ENCODE results near the gene AP1S1. TPM values are rescaled to one million over a fixed set of nuclear protein-coding genes. Genes with fewer than 3 reads are reported as not detected.

Gene AP1S1
- total and polyA plus RNA-seq, 8 donors = 2.7 to 71.2 (median 34.7) TPM; not detected in 1

DNA sequence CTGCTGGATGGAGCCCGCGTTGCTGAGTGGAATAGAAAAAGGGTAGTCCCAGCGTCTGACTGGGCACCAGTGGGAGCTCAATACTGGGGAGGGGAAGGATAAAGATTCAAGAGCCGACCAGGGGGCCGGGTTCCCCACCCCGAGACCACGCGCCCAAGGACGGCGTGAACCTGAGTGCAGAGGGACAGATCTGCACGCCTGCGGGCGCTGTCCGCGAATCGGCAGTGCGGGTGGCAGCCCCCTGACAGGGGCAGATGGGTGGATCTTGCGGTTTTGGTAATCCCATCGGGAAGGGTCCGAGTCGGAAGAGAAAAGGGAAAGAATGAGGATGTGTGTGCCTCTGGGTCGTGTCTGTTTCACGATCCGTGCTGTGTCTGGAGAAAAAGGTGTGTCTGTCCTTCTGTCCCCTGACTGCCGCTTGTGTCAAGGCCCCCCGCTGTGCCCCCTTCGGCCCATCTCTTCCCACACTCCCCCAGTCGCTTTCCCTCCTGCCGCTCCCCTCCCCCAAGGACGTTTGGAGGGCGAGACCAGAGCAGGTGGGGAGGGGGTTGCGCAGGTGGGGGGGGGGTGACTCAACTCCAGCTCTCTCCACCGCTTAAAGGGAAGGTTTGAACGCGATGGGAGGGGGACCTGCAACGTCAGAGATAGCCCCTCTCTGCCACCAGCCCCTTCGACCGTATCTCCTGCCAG is 11.8 kb downstream of the AP1S1 start:
- intact Hi-C loops (cut with DNase I; ENCODE audit: low total_unique reads) = no loop called here
- Histone ChIP-seq H3K27me3 (peaks cover 37 to 100% (median 96%) of the 10 kb centered on the region in 3 donors), H3K9me3 (no peaks in the 10 kb centered on the region), H3K4me1 (peaks cover 33 to 66% (median 57%) of the 10 kb centered on the region in 4 donors), H3K36me3 (peaks cover 2 to 7% (median 4%) of the 10 kb centered on the region in 4 donors), H3K4me3 (peak overlapping the region in 2 of 4 donors; percentile 12 to 32), H3K27ac (no peak overlapping the region)
- no peak for DNase-seq
- WGBS, 5 donors = 1 to 2% (median 2%) methylated on average over 26 to 38 of the region's 38 CpGs
- no peak for TF ChIP-seq EP300 (IDR thresholded peaks at IDR 0.05)
- no peak for TF ChIP-seq POLR2A (IDR thresholded peaks at IDR 0.05)
- TF ChIP-seq, protein P1, sequence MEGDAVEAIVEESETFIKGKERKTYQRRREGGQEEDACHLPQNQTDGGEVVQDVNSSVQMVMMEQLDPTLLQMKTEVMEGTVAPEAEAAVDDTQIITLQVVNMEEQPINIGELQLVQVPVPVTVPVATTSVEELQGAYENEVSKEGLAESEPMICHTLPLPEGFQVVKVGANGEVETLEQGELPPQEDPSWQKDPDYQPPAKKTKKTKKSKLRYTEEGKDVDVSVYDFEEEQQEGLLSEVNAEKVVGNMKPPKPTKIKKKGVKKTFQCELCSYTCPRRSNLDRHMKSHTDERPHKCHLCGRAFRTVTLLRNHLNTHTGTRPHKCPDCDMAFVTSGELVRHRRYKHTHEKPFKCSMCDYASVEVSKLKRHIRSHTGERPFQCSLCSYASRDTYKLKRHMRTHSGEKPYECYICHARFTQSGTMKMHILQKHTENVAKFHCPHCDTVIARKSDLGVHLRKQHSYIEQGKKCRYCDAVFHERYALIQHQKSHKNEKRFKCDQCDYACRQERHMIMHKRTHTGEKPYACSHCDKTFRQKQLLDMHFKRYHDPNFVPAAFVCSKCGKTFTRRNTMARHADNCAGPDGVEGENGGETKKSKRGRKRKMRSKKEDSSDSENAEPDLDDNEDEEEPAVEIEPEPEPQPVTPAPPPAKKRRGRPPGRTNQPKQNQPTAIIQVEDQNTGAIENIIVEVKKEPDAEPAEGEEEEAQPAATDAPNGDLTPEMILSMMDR (IDR thresholded peaks at IDR 0.05) = no peak
- no peak for TF ChIP-seq POLR2AphosphoS5 (IDR thresholded peaks at IDR 0.05)

DNA sequence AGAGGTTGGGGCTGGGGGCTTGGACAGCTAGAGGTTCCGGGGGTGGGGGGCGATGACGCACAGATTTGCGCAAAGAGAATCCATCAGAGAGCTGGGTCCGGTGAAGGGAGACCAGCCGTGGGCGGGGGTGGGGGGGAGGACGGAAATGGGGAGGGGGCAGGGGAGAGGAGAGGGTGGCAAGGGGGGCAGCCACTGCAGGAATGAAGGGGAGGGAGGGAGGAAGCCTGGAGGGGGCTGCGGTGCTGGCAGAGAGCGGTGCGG is 12.3 kb downstream of the AP1S1 start:
- Histone ChIP-seq H3K9me3 (no peaks in the 10 kb centered on the region), H3K36me3 (peaks cover 0 to 2% (median under 1%) of the 10 kb centered on the region in 4 donors), H3K27me3 (peaks cover 42 to 100% (median 100%) of the 10 kb centered on the region in 3 donors), H3K27ac (no peak overlapping the region), H3K4me1 (peaks cover 34 to 70% (median 59%) of the 10 kb centered on the region in 4 donors), H3K4me3 (no peak overlapping the region)
- intact Hi-C loops (cut with DNase I; ENCODE audit: low total_unique reads) = no loop called here
- no peak for TF ChIP-seq POLR2A (IDR thresholded peaks at IDR 0.05)
- TF ChIP-seq POLR2AphosphoS5 (IDR thresholded peaks at IDR 0.05) = no peak
- TF ChIP-seq, protein P1 (IDR thresholded peaks at IDR 0.05) = no peak
- no peak for TF ChIP-seq EP300 (IDR thresholded peaks at IDR 0.05)
- 1 to 3% (median 2%) methylated on average over 9 to 11 of the region's 11 CpGs for WGBS, 5 donors
- DNase-seq = no peak

DNA sequence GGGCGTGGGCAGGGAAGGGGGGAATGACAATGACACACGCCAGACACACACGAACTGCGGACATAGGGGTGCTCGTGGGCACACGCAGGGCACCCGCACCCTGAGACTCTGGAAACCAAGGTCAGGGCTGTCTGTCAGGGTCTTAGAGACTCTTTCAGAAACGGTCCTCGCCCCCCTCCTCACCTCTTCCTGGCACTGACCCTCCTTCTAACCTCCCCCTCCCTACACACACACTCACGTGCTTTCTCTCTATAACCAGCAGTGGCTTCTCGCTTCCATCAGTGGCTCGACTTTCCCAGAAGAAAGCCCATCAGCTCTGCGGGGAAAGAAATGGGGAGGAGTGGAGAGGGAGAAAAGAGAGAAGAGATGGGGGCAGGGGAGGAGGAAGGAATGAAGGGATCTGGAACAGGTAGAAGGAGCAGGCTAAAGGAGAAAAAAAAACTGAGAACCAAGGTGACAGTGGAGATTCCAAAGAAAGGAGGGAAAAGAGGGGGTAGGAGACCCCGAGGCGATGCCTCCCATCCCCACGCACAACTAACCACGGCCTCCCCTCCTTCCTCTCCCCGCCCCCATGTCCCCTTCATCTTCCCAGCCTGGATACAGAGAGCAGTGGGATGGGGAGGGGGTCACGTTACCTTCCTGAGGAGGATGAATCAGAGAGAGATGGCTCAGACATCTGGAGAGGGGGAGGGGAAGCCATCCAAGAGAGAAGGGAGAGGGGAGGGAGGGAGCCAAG is 12.8 kb downstream of the AP1S1 start:
- Histone ChIP-seq H3K27me3 (peaks cover 47 to 100% (median 100%) of the 10 kb centered on the region in 3 donors), H3K36me3 (no peaks in the 10 kb centered on the region), H3K4me3 (no peak overlapping the region), H3K9me3 (no peaks in the 10 kb centered on the region), H3K4me1 (peaks cover 39 to 75% (median 64%) of the 10 kb centered on the region in 4 donors), H3K27ac (no peak overlapping the region)
- no peak for DNase-seq
- intact Hi-C loops (cut with DNase I; ENCODE audit: low total_unique reads) = no loop called here
- TF ChIP-seq POLR2A (IDR thresholded peaks at IDR 0.05) (no peak), EP300 (IDR thresholded peaks at IDR 0.05) (no peak), POLR2AphosphoS5 (IDR thresholded peaks at IDR 0.05) (no peak)
- TF ChIP-seq, protein P1 (IDR thresholded peaks at IDR 0.05) = no peak
- 1 to 4% (median 3%) methylated on average over 18 to 19 of the region's 19 CpGs for WGBS, 5 donors

DNA sequence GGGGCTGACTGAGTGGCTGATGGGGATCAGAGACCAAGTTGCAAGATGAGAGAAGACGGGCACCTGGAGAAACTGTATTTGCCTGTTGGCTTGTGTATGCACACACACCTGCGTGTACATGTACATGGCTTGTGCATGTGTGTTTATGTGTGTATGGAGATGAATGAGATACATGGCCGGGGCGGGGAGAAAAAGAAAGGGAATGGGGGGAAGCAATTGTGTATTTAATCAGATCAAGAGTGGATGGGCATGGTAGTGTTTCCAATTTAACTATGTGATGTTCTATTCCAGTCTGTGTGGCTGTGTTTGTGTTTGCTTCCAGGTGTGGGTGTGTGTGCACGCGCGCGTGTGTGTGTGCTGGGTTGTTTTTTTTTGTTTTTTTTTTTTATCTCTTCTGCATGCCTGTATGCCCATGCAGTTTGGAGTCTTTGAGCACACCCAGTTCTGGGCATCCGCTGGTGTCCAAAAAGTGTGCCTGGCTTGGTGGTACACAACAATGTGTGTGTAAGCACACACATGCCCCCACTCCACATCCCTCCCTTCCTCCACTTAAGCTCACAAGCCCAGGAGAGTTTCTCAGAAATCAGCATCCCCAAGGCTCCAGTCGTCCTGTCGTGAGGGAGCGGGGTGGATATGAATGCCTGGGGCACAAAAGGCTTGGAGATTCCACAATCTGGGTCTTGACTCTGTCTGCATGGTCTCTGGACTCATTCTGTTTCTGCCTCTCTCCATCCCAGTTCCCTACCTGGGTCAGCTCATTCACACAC is 13.6 kb downstream of the AP1S1 start:
- no peak overlapping the region for H3K4me3 ChIP-seq
- no peak overlapping the region for H3K27ac ChIP-seq
- intact Hi-C loops (cut with DNase I; ENCODE audit: low total_unique reads) = no loop called here
- no peak for DNase-seq
- no peaks in the 10 kb centered on the region for H3K36me3 ChIP-seq
- no peak for TF ChIP-seq EP300 (IDR thresholded peaks at IDR 0.05)
- TF ChIP-seq, protein P1 (IDR thresholded peaks at IDR 0.05) = no peak
- TF ChIP-seq POLR2AphosphoS5 (IDR thresholded peaks at IDR 0.05) = no peak
- TF ChIP-seq POLR2A (IDR thresholded peaks at IDR 0.05) = no peak
- H3K4me1 ChIP-seq = peaks cover 41 to 75% (median 64%) of the 10 kb centered on the region in 4 donors
- H3K27me3 ChIP-seq = peaks cover 55 to 100% (median 100%) of the 10 kb centered on the region in 3 donors
- WGBS, 5 donors = 5 to 8% (median 7%) methylated on average over 12 of the region's 12 CpGs
- H3K9me3 ChIP-seq = no peaks in the 10 kb centered on the region
